Endothelial cell of umbilical vein (primary cell): ENCODE results near the gene NKD1. TPM values are rescaled to one million over a fixed set of nuclear protein-coding genes. Genes with fewer than 3 reads are reported as not detected.

ENCODE experiments used
- BruUV-seq: library from RNA; stranded (reverse); fragments of 400-500 nt; replicated peaks from 2 replicates; lab custom pipeline; 2021; lab: Mats Ljungman, UMichigan
- CTCF ChIA-PET: fragments of 300-600, 350-600 bp; sonication (Branson Sonifier 250); formaldehyde crosslinking; loops from one replicate; lab custom pipeline; 2021; ENCODE audit warnings: antibody characterized with exemption, inconsistent platforms; lab: Charles Lee
- POLR2A ChIA-PET: fragments of 300-600, 350-600 bp; sonication (Branson Sonifier 250); formaldehyde crosslinking; loops from one replicate; lab custom pipeline; 2021; ENCODE audit warnings: antibody characterized with exemption, inconsistent platforms; lab: Charles Lee
- DNase-seq: peaks from one replicate; pipeline ENCODE4 v3.0.0-alpha.2; 2011; ENCODE audit warnings: low read depth, low spot score
- FAIRE-seq: peaks from 2 replicates; lab custom pipeline; 2011; peaks lifted over from hg19 to GRCh38; lab: Jason Lieb, UNC
- H2AFZ ChIP-seq: 2 replicates; pipeline ENCODE4 v1.6.0; 2012; ENCODE audit warnings: low read depth, low read length, control low read depth, inconsistent platforms
- H3K27ac ChIP-seq: 2 replicates; pipeline ENCODE4 v1.5.1; 2011; ENCODE audit warnings: low read depth, mild to moderate bottlenecking, control low read depth, low read length, moderate library complexity; ENCODE audit not compliant: insufficient read depth
- H3K27me3 ChIP-seq, 2 experiments: 2 replicates each; pipeline versions ENCODE4 v1.6.0 to v1.6.1; 2011; ENCODE audit warnings: low read length in 2 of 2, mixed read lengths in 1 of 2; ENCODE audit not compliant: control insufficient read depth in 2 of 2, insufficient read depth in 2 of 2
- H3K36me3 ChIP-seq, 2 experiments: 2 replicates in 1 of 2; 3 replicates in 1 of 2; pipeline ENCODE4 v1.5.1; 2011; ENCODE audit warnings: low read length in 2 of 2, mild to moderate bottlenecking in 1 of 2, moderate library complexity in 1 of 2; ENCODE audit not compliant: control insufficient read depth in 2 of 2, insufficient read depth in 2 of 2; ENCODE audit errors: extremely low read depth in 1 of 2
- H3K4me1 ChIP-seq: 3 replicates; pipeline ENCODE4 v1.5.1; 2011; ENCODE audit warnings: mild to moderate bottlenecking, low read length; ENCODE audit not compliant: control insufficient read depth, insufficient read depth; ENCODE audit errors: extremely low read depth
- H3K4me2 ChIP-seq: 2 replicates; pipeline ENCODE4 v1.6.1; 2011; ENCODE audit warnings: low read length, control low read depth, mixed read lengths; ENCODE audit not compliant: insufficient read depth
- H3K4me3 ChIP-seq, 3 experiments: fragments of 200-600 bp in 1 of 3; sonication (generic), shearing (Covaris generic) in 1 of 3; replicated peaks in 1 of 3; 2 replicates each; pipeline ENCODE4 v1.5.1; 2011 to 2016; ENCODE audit warnings: control low read depth in 3 of 3, low read length in 3 of 3, mild to moderate bottlenecking in 2 of 3, inconsistent platforms in 1 of 3, low read depth in 1 of 3, moderate library complexity in 1 of 3; ENCODE audit not compliant: insufficient read depth in 1 of 3
- H3K79me2 ChIP-seq: 2 replicates; pipeline ENCODE4 v1.6.0; 2012; ENCODE audit warnings: low read length, inconsistent platforms; ENCODE audit not compliant: control insufficient read depth, insufficient read depth
- H3K9ac ChIP-seq: replicated peaks from 2 replicates; pipeline ENCODE3; 2011; ENCODE audit warnings: low read length, control low read depth; ENCODE audit not compliant: insufficient read depth; ENCODE audit errors: extremely low read depth
- H3K9me1 ChIP-seq: replicated peaks from 3 replicates; pipeline ENCODE4 v1.6.0; 2011; ENCODE audit warnings: mild to moderate bottlenecking, low read length; ENCODE audit not compliant: control insufficient read depth, insufficient read depth; ENCODE audit errors: extremely low read depth
- H3K9me3 ChIP-seq: replicated peaks from 2 replicates; pipeline ENCODE4 v1.5.1; 2012; ENCODE audit warnings: low read length, inconsistent platforms; ENCODE audit not compliant: control insufficient read depth, insufficient read depth
- H4K20me1 ChIP-seq: replicated peaks from 2 replicates; pipeline ENCODE3; 2011; ENCODE audit warnings: mild to moderate bottlenecking, low read length; ENCODE audit not compliant: control insufficient read depth, insufficient read depth; ENCODE audit errors: extremely low read depth
- EZH2 ChIP-seq: IDR thresholded peaks from 2 replicates; pipeline ENCODE4 v1.6.1; 2012; ENCODE audit warnings: borderline replicate concordance, low read depth, mild to moderate bottlenecking, moderate library complexity, low read length, inconsistent platforms; ENCODE audit not compliant: severe bottlenecking
- FOS ChIP-seq: IDR thresholded peaks from 2 replicates; pipeline ENCODE4 v1.6.1; 2011; ENCODE audit warnings: mild to moderate bottlenecking, low read length, moderate library complexity, borderline replicate concordance; ENCODE audit not compliant: insufficient read depth
- GATA2 ChIP-seq: IDR thresholded peaks from 2 replicates; pipeline ENCODE4 v1.7.0; 2011; ENCODE audit warnings: low read depth, mild to moderate bottlenecking, moderate library complexity, mixed read lengths, low read length; ENCODE audit not compliant: insufficient read length, insufficient read depth
- JUN ChIP-seq: IDR thresholded peaks from 2 replicates; pipeline ENCODE4 v1.6.1; 2011; ENCODE audit warnings: borderline replicate concordance, low read depth; ENCODE audit not compliant: insufficient read length, insufficient read depth
- MYC ChIP-seq: IDR thresholded peaks from one replicate; pipeline ENCODE4 v1.6.1; 2011; ENCODE audit warnings: mild to moderate bottlenecking, low read depth, low read length
- POLR2A ChIP-seq: IDR thresholded peaks from 2 replicates; pipeline ENCODE4 v1.6.1; 2012; ENCODE audit warnings: low read depth, mild to moderate bottlenecking, control low read depth, low read length
- POLR2AphosphoS5 ChIP-seq: IDR thresholded peaks from 2 replicates; pipeline ENCODE4 v1.6.1; 2012; ENCODE audit warnings: low read depth, mild to moderate bottlenecking, control low read depth, low read length, moderate library complexity; ENCODE audit not compliant: insufficient read depth
- dilution Hi-C: fragments of 300-500 bp; cut with MboI; formaldehyde crosslinking; loops from one replicate; pipeline ENCODE4 v1.15.0; 2019; ENCODE audit warnings: low sequenced_read_pairs; ENCODE audit not compliant: extremely low pct_ligation_motif_present
- intact Hi-C: fragments of 100-400 bp; cut with micrococcal nuclease; formaldehyde crosslinking; loops from one replicate; pipeline ENCODE4 v1.10.0; 2022
- polyA plus RNA-seq, 4 experiments: library from polyadenylated mRNA; depleted of rRNA in 3 of 4; stranded (reverse) in 3 of 4; unstranded in 1 of 4; fragments of >200 nt; gene quantifications; 2 replicates each; pipeline versions ENCODE4 v1.2.1 to v1.2.3, GENCODE V29; 2011 to 2012; ENCODE audit warnings: missing spikeins in 1 of 4
- total RNA-seq: library from RNA; stranded (reverse); gene quantifications from 2 replicates; pipeline ENCODE4 v1.2.3, GENCODE V29; 2021
- TF ChIP-seq, protein P1 (sequence below): IDR thresholded peaks from 2 replicates; pipeline ENCODE4 v1.6.1; 2011; ENCODE audit not compliant: insufficient read depth, insufficient read length
- TF ChIP-seq, protein P2 (sequence below), 2 donors: IDR thresholded peaks; 1 replicate in 1 of 2; 2 replicates in 1 of 2; pipeline ENCODE4 v1.5.1; 2011; ENCODE audit warnings: low read length in 2 of 2, mild to moderate bottlenecking in 2 of 2, moderate library complexity in 2 of 2, control low read depth in 1 of 2, inconsistent platforms in 1 of 2, low read depth in 1 of 2; ENCODE audit not compliant: insufficient read depth in 1 of 2; ENCODE audit errors: extremely low read depth in 1 of 2

Gene NKD1
- total and polyA plus RNA-seq, 2 donors (not counting 3 experiments of a cell fraction or from before 2014, with no cell fraction given): not detected

DNA sequence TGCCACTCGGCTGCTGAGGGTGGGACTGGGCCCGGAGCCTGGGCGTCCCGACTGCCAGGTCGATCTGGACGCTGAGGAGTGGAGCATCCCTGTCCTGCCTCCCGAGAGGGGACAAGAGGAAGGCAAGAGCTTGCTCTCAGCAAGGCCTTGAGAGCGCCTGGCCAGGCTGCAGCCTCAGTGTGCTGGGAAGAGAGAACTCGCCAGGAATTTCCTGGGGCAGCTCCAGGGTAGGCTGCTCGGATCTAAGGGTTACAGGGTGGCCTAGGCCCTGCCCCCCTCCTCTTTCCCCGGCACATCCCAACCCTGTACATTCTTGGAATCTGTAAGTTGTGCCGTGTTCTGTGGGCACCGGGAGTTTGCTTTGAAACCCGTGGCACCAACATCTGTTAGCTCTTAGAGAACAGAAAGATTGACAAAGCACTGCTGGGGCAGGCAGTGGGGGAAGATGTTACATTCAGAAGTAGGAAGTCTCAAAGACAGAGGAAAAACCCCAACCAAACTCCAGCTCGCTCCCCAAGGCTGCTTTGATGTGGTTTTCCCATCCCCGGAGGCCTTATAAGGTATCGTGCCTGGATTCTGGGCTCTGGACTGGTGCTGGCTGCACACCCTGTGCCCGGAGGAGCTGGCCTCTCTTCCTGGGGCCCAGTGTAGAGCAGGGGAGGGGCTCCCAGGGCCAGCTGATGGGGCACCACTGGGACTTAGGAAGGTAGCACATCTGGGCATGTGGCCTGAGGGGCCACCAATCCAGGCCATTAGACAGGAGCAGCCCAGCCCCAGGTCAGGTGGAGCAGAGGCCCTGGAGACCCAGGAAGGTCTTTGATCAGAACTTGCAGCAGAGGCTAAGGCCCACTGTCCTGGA lies 55.2 kb downstream of the NKD1 start:
- Histone ChIP-seq H4K20me1 (no peaks in the 10 kb centered on the region), H3K79me2 (no peaks in the 10 kb centered on the region), H3K4me3 (no peak overlapping the region), H3K36me3 (no peaks in the 10 kb centered on the region), H3K9ac (no peak overlapping the region), H3K9me1 (no peaks in the 10 kb centered on the region), H3K9me3 (no peaks in the 10 kb centered on the region), H3K27ac (no peak overlapping the region), H3K4me2 (no peak overlapping the region), H3K4me1 (no peaks in the 10 kb centered on the region), H3K27me3 (no peaks in the 10 kb centered on the region), H2AFZ (no peak overlapping the region)
- CTCF ChIA-PET: interaction anchor here (1.3 kb wide), 1 partner anchor 10 kb away, joined by 4 read pairs; no protein-coding TSS in a partner anchor
- TF ChIP-seq FOS (no peak), JUN (no peak), EZH2 (no peak), POLR2A (no peak), MYC (no peak), GATA2 (no peak), POLR2AphosphoS5 (no peak)
- TF ChIP-seq, protein P1, sequence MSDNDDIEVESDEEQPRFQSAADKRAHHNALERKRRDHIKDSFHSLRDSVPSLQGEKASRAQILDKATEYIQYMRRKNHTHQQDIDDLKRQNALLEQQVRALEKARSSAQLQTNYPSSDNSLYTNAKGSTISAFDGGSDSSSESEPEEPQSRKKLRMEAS: no peak
- TF ChIP-seq, protein P2, sequence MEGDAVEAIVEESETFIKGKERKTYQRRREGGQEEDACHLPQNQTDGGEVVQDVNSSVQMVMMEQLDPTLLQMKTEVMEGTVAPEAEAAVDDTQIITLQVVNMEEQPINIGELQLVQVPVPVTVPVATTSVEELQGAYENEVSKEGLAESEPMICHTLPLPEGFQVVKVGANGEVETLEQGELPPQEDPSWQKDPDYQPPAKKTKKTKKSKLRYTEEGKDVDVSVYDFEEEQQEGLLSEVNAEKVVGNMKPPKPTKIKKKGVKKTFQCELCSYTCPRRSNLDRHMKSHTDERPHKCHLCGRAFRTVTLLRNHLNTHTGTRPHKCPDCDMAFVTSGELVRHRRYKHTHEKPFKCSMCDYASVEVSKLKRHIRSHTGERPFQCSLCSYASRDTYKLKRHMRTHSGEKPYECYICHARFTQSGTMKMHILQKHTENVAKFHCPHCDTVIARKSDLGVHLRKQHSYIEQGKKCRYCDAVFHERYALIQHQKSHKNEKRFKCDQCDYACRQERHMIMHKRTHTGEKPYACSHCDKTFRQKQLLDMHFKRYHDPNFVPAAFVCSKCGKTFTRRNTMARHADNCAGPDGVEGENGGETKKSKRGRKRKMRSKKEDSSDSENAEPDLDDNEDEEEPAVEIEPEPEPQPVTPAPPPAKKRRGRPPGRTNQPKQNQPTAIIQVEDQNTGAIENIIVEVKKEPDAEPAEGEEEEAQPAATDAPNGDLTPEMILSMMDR (IDR thresholded peaks at IDR 0.05; ENCODE audit: extremely low read depth in 1 of 2, insufficient read depth in 1 of 2, low read depth in 1 of 2, low read length in 2 of 2): no peak
- POLR2A ChIA-PET: no interaction called here
- intact Hi-C loops: no loop called here
- dilution Hi-C loops: no loop called here
- FAIRE-seq (no peak), DNase-seq (no peak)
- BruUV-seq: no TSS peak
